Measurements from ENCODE around the gene MTUS2. TPM values are rescaled to one million over a fixed set of nuclear protein-coding genes. Genes with fewer than 3 reads are reported as not detected.

MTUS2 gene
- total and polyA plus RNA-seq, 2 of the 8 experiments (the other 6 are each of a cell fraction or from before 2014, with no cell fraction given), result 0.18 to 0.80 TPM

- Histone ChIP-seq H2BK120ac (replicated peaks; ENCODE audit: low read depth, low read length) (no peak overlapping the region), H4K5ac (ENCODE audit: insufficient read length, low read depth, low read length) (no peak overlapping the region), H2BK5ac (ENCODE audit: low read depth, low read length) (no peak overlapping the region), H3K9me3 (ENCODE audit: insufficient read depth in 2 of 2, low read depth in 1 of 2, low read length in 1 of 2) (peaks cover 3% of the 10 kb centered on the region in 2 experiments; a peak in 1 of 4 replicates), H2BK20ac (ENCODE audit: low read length) (no peak overlapping the region), H3K27me3 (replicated peaks in 1 of 4; ENCODE audit: control insufficient read depth in 3 of 4, extremely low read depth in 1 of 4, insufficient read depth in 3 of 4, low read length in 3 of 4) (no peaks in the 10 kb centered on the region), H3K79me1 (ENCODE audit: low read depth, low read length) (no peaks in the 10 kb centered on the region), H2BK12ac (ENCODE audit: low read depth, low read length) (no peak overlapping the region), H3K27ac (ENCODE audit: low read depth, low read length) (no peak overlapping the region), H4K8ac (ENCODE audit: extremely low read depth, insufficient read depth, low read length) (no peak overlapping the region), H3K4me1 (replicated peaks in 1 of 4; ENCODE audit: control insufficient read depth in 3 of 4, insufficient read depth in 4 of 4, low read length in 3 of 4) (no peaks in the 10 kb centered on the region), H2AFZ (ENCODE audit: low read length) (no peak overlapping the region), H3K23me2 (ENCODE audit: low read depth, low read length) (no peaks in the 10 kb centered on the region), H3K36me3 (ENCODE audit: control insufficient read depth in 2 of 4, insufficient read depth in 4 of 4, low read length in 3 of 4) (no peaks in the 10 kb centered on the region), H3K79me2 (ENCODE audit: control insufficient read depth in 1 of 2, insufficient read depth in 2 of 2, low read length in 2 of 2) (no peaks in the 10 kb centered on the region), H3K9ac (replicated peaks in 1 of 4; ENCODE audit: extremely low read depth in 1 of 4, low read depth in 3 of 4, low read length in 3 of 4) (no peak overlapping the region), H4K91ac (replicated peaks; ENCODE audit: insufficient read length, low read length) (no peak overlapping the region), H2AK5ac (ENCODE audit: low read depth, low read length) (no peak overlapping the region), H3K14ac (ENCODE audit: insufficient read length) (no peak overlapping the region), H3K4ac (replicated peaks; ENCODE audit: insufficient read length, low read depth, low read length) (no peak overlapping the region), H3K56ac (replicated peaks; ENCODE audit: insufficient read length, low read depth, low read length) (no peak overlapping the region), H4K20me1 (replicated peaks in 1 of 2; ENCODE audit: control insufficient read depth in 1 of 2, insufficient read depth in 2 of 2, low read length in 2 of 2) (no peaks in the 10 kb centered on the region), H3K4me3 (ENCODE audit: extremely low read depth in 1 of 4, insufficient read depth in 2 of 4, low read depth in 3 of 4, low read length in 4 of 4) (no peak overlapping the region), H3K23ac (ENCODE audit: insufficient read length) (no peak overlapping the region), H3K4me2 (ENCODE audit: insufficient read depth in 1 of 2, low read depth in 2 of 2, low read length in 2 of 2) (no peak overlapping the region), H3K18ac (ENCODE audit: extremely low read depth, low read length) (no peak overlapping the region), H2BK15ac (ENCODE audit: low read length) (no peak overlapping the region)
- 93% methylated on average over 3 of the region's 3 CpGs; no CpG with 5 or more reads in 1 of the 2 experiments for WGBS, 2 experiments (ENCODE audit: extremely low coverage in 1 of 2, insufficient coverage in 1 of 2, insufficient read length in 1 of 2, insufficient replicate concordance in 2 of 2, low coverage in 1 of 2, low lambda C conversion rate in 2 of 2, missing lambda C conversion rate in 1 of 2)
- CTCF ChIA-PET (ENCODE audit: partially characterized antibody), result no interaction called here
- FAIRE-seq, result no peak
- DNase-seq (ENCODE audit: low read depth in 1 of 2, low spot score in 2 of 2), result no peak
- POLR2A ChIA-PET (ENCODE audit: partially characterized antibody), result no interaction called here
- TF ChIP-seq CHD1 (IDR thresholded peaks at IDR 0.05; ENCODE audit: low read depth, low read length) (no peak), RFX5 (IDR thresholded peaks at IDR 0.05; ENCODE audit: borderline replicate concordance, low read depth, low read length) (no peak)
Observed at GRCh38 chr13:29190298-29190697, 370.2 kb downstream of the MTUS2 start.
